ENCODE measurements around the gene HOXB1.

GRCh38 chr17:48567646-48568354, 37.0 kb upstream of the HOXB1 start:
- no peak for TF ChIP-seq RXRA (IDR thresholded peaks at IDR 0.05)
- TF ChIP-seq, protein P1, sequence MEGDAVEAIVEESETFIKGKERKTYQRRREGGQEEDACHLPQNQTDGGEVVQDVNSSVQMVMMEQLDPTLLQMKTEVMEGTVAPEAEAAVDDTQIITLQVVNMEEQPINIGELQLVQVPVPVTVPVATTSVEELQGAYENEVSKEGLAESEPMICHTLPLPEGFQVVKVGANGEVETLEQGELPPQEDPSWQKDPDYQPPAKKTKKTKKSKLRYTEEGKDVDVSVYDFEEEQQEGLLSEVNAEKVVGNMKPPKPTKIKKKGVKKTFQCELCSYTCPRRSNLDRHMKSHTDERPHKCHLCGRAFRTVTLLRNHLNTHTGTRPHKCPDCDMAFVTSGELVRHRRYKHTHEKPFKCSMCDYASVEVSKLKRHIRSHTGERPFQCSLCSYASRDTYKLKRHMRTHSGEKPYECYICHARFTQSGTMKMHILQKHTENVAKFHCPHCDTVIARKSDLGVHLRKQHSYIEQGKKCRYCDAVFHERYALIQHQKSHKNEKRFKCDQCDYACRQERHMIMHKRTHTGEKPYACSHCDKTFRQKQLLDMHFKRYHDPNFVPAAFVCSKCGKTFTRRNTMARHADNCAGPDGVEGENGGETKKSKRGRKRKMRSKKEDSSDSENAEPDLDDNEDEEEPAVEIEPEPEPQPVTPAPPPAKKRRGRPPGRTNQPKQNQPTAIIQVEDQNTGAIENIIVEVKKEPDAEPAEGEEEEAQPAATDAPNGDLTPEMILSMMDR (IDR thresholded peaks at IDR 0.05; ENCODE audit: low read depth, low read length, missing input control), result no peak
- TF ChIP-seq ZBTB33 (IDR thresholded peaks at IDR 0.05), result no peak
- no peak for TF ChIP-seq MAX (IDR thresholded peaks at IDR 0.05)
- TF ChIP-seq ATF3 (IDR thresholded peaks at IDR 0.05), result no peak
- TF ChIP-seq YY1 (IDR thresholded peaks at IDR 0.05), result no peak
- TF ChIP-seq SP1 (IDR thresholded peaks at IDR 0.05), result no peak
- no peak for TF ChIP-seq REST (IDR thresholded peaks at IDR 0.05)
- no peak for TF ChIP-seq JUND (IDR thresholded peaks at IDR 0.05)
- TF ChIP-seq EGR1 (IDR thresholded peaks at IDR 0.05; ENCODE audit: low read depth in 2 of 2), result no peak
